GM21576 (cell line): ENCODE data around the gene OR2S2.
"Not testable (repeated sequence)": the region's sequence is repeated elsewhere in the genome, so short reads cannot be mapped to it uniquely, and the experiment has no call there.

ENCODE experiments used
- ATAC-seq: cut with Tn5 transposase; IDR thresholded peaks from one replicate; pipeline ENCODE4 v1.9.1; 2021; ENCODE audit warnings: mild to moderate bottlenecking, moderate library complexity; ENCODE audit not compliant: unreplicated experiment

The OR2S2 gene

GRCh38 chr9:35934069-35934468 is 23.9 kb downstream of the OR2S2 start:
- not testable (repeated sequence) for ATAC-seq

GRCh38 chr9:35933550-35934067 is 24.3 kb downstream of the OR2S2 start:
- ATAC-seq = no peak

- no peak for ATAC-seq
Observed at GRCh38 chr9:35932735-35933134, 25.2 kb downstream of the OR2S2 start.

- ATAC-seq = no peak
Observed at GRCh38 chr9:35930989-35931388, 27.0 kb downstream of the OR2S2 start.

- no peak for ATAC-seq
Observed at GRCh38 chr9:35930521-35930920, 27.4 kb downstream of the OR2S2 start.

- ATAC-seq = no peak
Observed at GRCh38 chr9:35929453-35929718, 28.6 kb downstream of the OR2S2 start.

- no peak for ATAC-seq
Observed at GRCh38 chr9:35928591-35929452, 29.1 kb downstream of the OR2S2 start.

- ATAC-seq = no peak
Observed at GRCh38 chr9:35923927-35924763, 33.8 kb downstream of the OR2S2 start.

GRCh38 chr9:35923598-35923926 is 34.4 kb downstream of the OR2S2 start:
- ATAC-seq = no peak

- ATAC-seq = no peak
Observed at GRCh38 chr9:35920051-35920620, 37.8 kb downstream of the OR2S2 start.

- no peak for ATAC-seq
Observed at GRCh38 chr9:35919212-35920008, 38.5 kb downstream of the OR2S2 start.

- ATAC-seq = no peak
Observed at GRCh38 chr9:35918780-35919179, 39.2 kb downstream of the OR2S2 start.

GRCh38 chr9:35917261-35917660 is 40.7 kb downstream of the OR2S2 start:
- ATAC-seq = no peak

- no peak for ATAC-seq
Observed at GRCh38 chr9:35915681-35916294, 42.2 kb downstream of the OR2S2 start.

GRCh38 chr9:35914301-35914807 is 43.6 kb downstream of the OR2S2 start:
- no peak for ATAC-seq

GRCh38 chr9:35913429-35913828 is 44.5 kb downstream of the OR2S2 start:
- ATAC-seq = not testable (repeated sequence)

GRCh38 chr9:35912791-35913400 is 45.1 kb downstream of the OR2S2 start:
- no peak for ATAC-seq

- no peak for ATAC-seq
Observed at GRCh38 chr9:35911690-35912089, 46.3 kb downstream of the OR2S2 start.

- ATAC-seq = no peak
Observed at GRCh38 chr9:35910613-35911359, 47.2 kb downstream of the OR2S2 start.
